ENCODE measurements around the gene KRTAP10-11. TPM values are rescaled to one million over a fixed set of nuclear protein-coding genes. Genes with fewer than 3 reads are reported as not detected.
"Not testable (repeated sequence)": the region's sequence is repeated elsewhere in the genome, so short reads cannot be mapped to it uniquely, and the experiment has no call there.

KRTAP10-11 gene
- total and polyA plus RNA-seq, 2 donors (not counting 1 experiment from before 2014, with no cell fraction given), result not detected

- H3K27me3 ChIP-seq (ENCODE audit: control insufficient read depth, insufficient read depth, low read length), result no peaks in the 10 kb centered on the region
- no peak within 1 kb of the TSS for H3K4me2 ChIP-seq (ENCODE audit: extremely low read depth, insufficient read depth, low read length)
- no peaks in the 10 kb centered on the region for H3K36me3 ChIP-seq (ENCODE audit: control insufficient read depth, insufficient read depth, low read length)
- H3K9me3 ChIP-seq (ENCODE audit: control insufficient read depth, insufficient read depth, low read depth, low read length), result no peaks in the 10 kb centered on the region
- DNase-seq (ENCODE audit: low read depth in 2 of 2), result no peak
- H3K9ac ChIP-seq (ENCODE audit: insufficient read depth, low read length), result no peak within 1 kb of the TSS
- no peak within 1 kb of the TSS for H2AFZ ChIP-seq (ENCODE audit: low read length)
- H4K20me1 ChIP-seq (ENCODE audit: control insufficient read depth, extremely low read depth, insufficient read depth, low read length), result no peaks in the 10 kb centered on the region
- no peak within 1 kb of the TSS for H3K27ac ChIP-seq (ENCODE audit: insufficient read depth, low read length)
- no peaks in the 10 kb centered on the region for H3K79me2 ChIP-seq (ENCODE audit: control insufficient read depth, insufficient read depth, low read length)
- TF ChIP-seq CTCF (conservative IDR thresholded peaks at IDR 0.05 in 1 of 2, IDR thresholded peaks at IDR 0.05 in 1 of 2; ENCODE audit: low read depth in 1 of 2, low read length in 2 of 2), result no peak
- no peak for TF ChIP-seq EZH2 (IDR thresholded peaks at IDR 0.05; ENCODE audit: low read length, missing control alignments)
- no peak within 1 kb of the TSS for H3K4me3 ChIP-seq (replicated peaks in 1 of 4; ENCODE audit: control extremely low read depth in 1 of 4, insufficient read depth in 1 of 4, low read depth in 3 of 4, low read length in 4 of 4)
- H3K4me1 ChIP-seq (ENCODE audit: control insufficient read depth, extremely low read depth, insufficient read depth, low read length), result no peaks in the 10 kb centered on the region
Measured at GRCh38 chr21:44637018-44637850, 9.0 kb upstream of the KRTAP10-11 start, which contains the start of gene KRTAP10-10. TSS of gene KRTAP10-10 (plus strand) at chr21:44637356. CDS start at chr21:44637418, 62 bp downstream.

- H3K79me2 ChIP-seq (ENCODE audit: control insufficient read depth, insufficient read depth, low read length); H3K4me3 ChIP-seq (replicated peaks in 1 of 4; ENCODE audit: control extremely low read depth in 1 of 4, insufficient read depth in 1 of 4, low read depth in 3 of 4, low read length in 4 of 4); DNase-seq (ENCODE audit: low read depth in 2 of 2); H3K4me1 ChIP-seq (ENCODE audit: control insufficient read depth, extremely low read depth, insufficient read depth, low read length); H3K4me2 ChIP-seq (ENCODE audit: extremely low read depth, insufficient read depth, low read length); H3K9me3 ChIP-seq (ENCODE audit: control insufficient read depth, insufficient read depth, low read depth, low read length); H4K20me1 ChIP-seq (ENCODE audit: control insufficient read depth, extremely low read depth, insufficient read depth, low read length); H2AFZ ChIP-seq (ENCODE audit: low read length); H3K9ac ChIP-seq (ENCODE audit: insufficient read depth, low read length); H3K27me3 ChIP-seq (ENCODE audit: control insufficient read depth, insufficient read depth, low read length); H3K27ac ChIP-seq (ENCODE audit: insufficient read depth, low read length); H3K36me3 ChIP-seq (ENCODE audit: control insufficient read depth, insufficient read depth, low read length): not testable (repeated sequence)
Measured at GRCh38 chr21:44637851-44638348, 8.3 kb upstream of the KRTAP10-11 start.

GRCh38 chr21:44638506-44639330 is 7.5 kb upstream of the KRTAP10-11 start:
- not testable (repeated sequence) for H3K27me3 ChIP-seq (ENCODE audit: control insufficient read depth, insufficient read depth, low read length)

More at GRCh38 chr21:44638506-44639330, 7.5 kb upstream of the KRTAP10-11 start:
- not testable (repeated sequence) for DNase-seq (ENCODE audit: low read depth in 2 of 2); H3K9me3 ChIP-seq (ENCODE audit: control insufficient read depth, insufficient read depth, low read depth, low read length); H3K79me2 ChIP-seq (ENCODE audit: control insufficient read depth, insufficient read depth, low read length); H3K9ac ChIP-seq (ENCODE audit: insufficient read depth, low read length); H3K4me1 ChIP-seq (ENCODE audit: control insufficient read depth, extremely low read depth, insufficient read depth, low read length); H4K20me1 ChIP-seq (ENCODE audit: control insufficient read depth, extremely low read depth, insufficient read depth, low read length); H3K36me3 ChIP-seq (ENCODE audit: control insufficient read depth, insufficient read depth, low read length); H3K4me3 ChIP-seq (replicated peaks in 1 of 4; ENCODE audit: control extremely low read depth in 1 of 4, insufficient read depth in 1 of 4, low read depth in 3 of 4, low read length in 4 of 4); H2AFZ ChIP-seq (ENCODE audit: low read length); H3K27ac ChIP-seq (ENCODE audit: insufficient read depth, low read length); H3K4me2 ChIP-seq (ENCODE audit: extremely low read depth, insufficient read depth, low read length)

Measured in fibroblast of lung (primary cell).